HCT116 (cell line): Measurements from ENCODE around the gene SCARB1. TPM values are rescaled to one million over a fixed set of nuclear protein-coding genes. Genes with fewer than 3 reads are reported as not detected.

Experiments used
- ATAC-seq: fragments of 200-7000 bp; cut with Tn5 transposase; 2 replicates; pipeline ENCODE4 v1.9.1; 2020; ENCODE audit warnings: mild to moderate bottlenecking, moderate library complexity
- BruUV-seq: library from RNA; stranded (reverse); fragments of 400-500 nt; replicated peaks from 2 replicates; lab custom pipeline; 2021; lab: Mats Ljungman, UMichigan
- CTCF ChIA-PET: fragments of 300-600 bp; sonication (Branson Sonifier 250); formaldehyde crosslinking; loops from one replicate; lab custom pipeline; 2021; ENCODE audit warnings: antibody characterized with exemption; lab: Charles Lee
- POLR2A ChIA-PET: fragments of 300-600, 350-600 bp; sonication (Branson Sonifier 250); formaldehyde crosslinking; loops from one replicate; lab custom pipeline; 2021; ENCODE audit warnings: antibody characterized with exemption; lab: Charles Lee
- RAD21 ChIA-PET, 2 experiments: fragments of 300-600 bp; sonication (Branson Sonifier 250); formaldehyde crosslinking; loops; one replicate each; lab custom pipeline; 2023; ENCODE audit warnings: low total read pairs in 2 of 2; ENCODE audit not compliant: uncharacterized antibody in 2 of 2, unreplicated experiment in 2 of 2, low non-redundant PET in 1 of 2; lab: Charles Lee
- DNase-seq: peaks from one replicate; pipeline ENCODE4 v3.0.0-alpha.2; 2010; ENCODE audit warnings: low read depth, low spot score
- H2AFZ ChIP-seq: fragments of 200-600 bp; shearing (Covaris generic), sonication (generic); 2 replicates; pipeline ENCODE4 v1.6.1; 2017; ENCODE audit warnings: low read depth, mixed run types, mixed read lengths, antibody characterized with exemption, low read length; ENCODE audit not compliant: poor library complexity, severe bottlenecking
- H3K27ac ChIP-seq: 2 replicates; pipeline ENCODE4 v1.5.1; 2012; ENCODE audit warnings: low read depth, low read length
- H3K27me3 ChIP-seq: fragments of 200-600 bp; sonication (generic); 2 replicates; pipeline ENCODE4 v1.6.1; 2016; ENCODE audit warnings: mixed run types, low read length, mixed read lengths; ENCODE audit not compliant: insufficient read depth
- H3K36me3 ChIP-seq, 2 experiments: fragments of 200-500 bp in 1 of 2; fragments of 200-600 bp in 1 of 2; sonication (Bioruptor generic) in 1 of 2; sonication (generic) in 1 of 2; 2 replicates each; pipeline versions ENCODE4 v1.5.1 to v1.6.1; 2014 to 2016; ENCODE audit warnings: low read length in 2 of 2, inconsistent platforms in 1 of 2, mixed read lengths in 1 of 2, mixed run types in 1 of 2; ENCODE audit not compliant: insufficient read depth in 2 of 2, control insufficient read depth in 1 of 2
- H3K4me1 ChIP-seq, 2 experiments: fragments of 200-600 bp in 1 of 2; sonication (generic) in 1 of 2; 2 replicates each; pipeline versions ENCODE4 v1.5.1 to v1.6.1; 2012 to 2017; ENCODE audit warnings: low read length in 2 of 2, inconsistent platforms in 1 of 2, mild to moderate bottlenecking in 1 of 2, mixed read lengths in 1 of 2, mixed run types in 1 of 2, moderate library complexity in 1 of 2; ENCODE audit not compliant: insufficient read depth in 2 of 2, control insufficient read depth in 1 of 2
- H3K4me2 ChIP-seq: fragments of 200-600 bp; sonication (generic); 2 replicates; pipeline ENCODE4 v1.6.1; 2017; ENCODE audit warnings: mixed run types, low read length, mixed read lengths
- H3K4me3 ChIP-seq, 2 experiments: fragments of 200-600 bp in 1 of 2; sonication (generic) in 1 of 2; replicated peaks in 1 of 2; 2 replicates each; pipeline ENCODE4 v1.5.1; 2011 to 2016; ENCODE audit warnings: low read length in 2 of 2, control low read depth in 1 of 2, low read depth in 1 of 2, mild to moderate bottlenecking in 1 of 2, mixed read lengths in 1 of 2, mixed run types in 1 of 2
- H3K79me2 ChIP-seq: fragments of 200-600 bp; sonication (generic); 2 replicates; pipeline ENCODE4 v1.6.1; 2017; ENCODE audit warnings: mild to moderate bottlenecking, mixed run types, low read length, moderate library complexity, mixed read lengths; ENCODE audit not compliant: insufficient read depth
- H3K9ac ChIP-seq: fragments of 200-600 bp; sonication (generic); 2 replicates; pipeline ENCODE4 v1.6.1; 2016; ENCODE audit warnings: low read length, mixed read lengths
- H3K9me2 ChIP-seq: fragments of 200-600 bp; sonication (generic), shearing (Covaris generic); 2 replicates; pipeline ENCODE4 v1.6.1; 2017; ENCODE audit warnings: mixed run types, mild to moderate bottlenecking, moderate library complexity; ENCODE audit not compliant: insufficient read depth
- H3K9me3 ChIP-seq, 2 experiments: fragments of 200-500 bp in 1 of 2; fragments of 200-600 bp in 1 of 2; sonication (Bioruptor generic) in 1 of 2; sonication (generic) in 1 of 2; 2 replicates each; pipeline ENCODE4 v1.6.1; 2014 to 2017; ENCODE audit warnings: low read length in 2 of 2, mixed read lengths in 2 of 2, inconsistent platforms in 1 of 2, low read depth in 1 of 2, mild to moderate bottlenecking in 1 of 2, mixed run types in 1 of 2, moderate library complexity in 1 of 2; ENCODE audit not compliant: control insufficient read depth in 1 of 2, insufficient read depth in 1 of 2
- H4K20me1 ChIP-seq: fragments of 200-600 bp; sonication (generic), shearing (Covaris generic); 2 replicates; pipeline ENCODE4 v1.6.1; 2017; ENCODE audit warnings: mixed run types, mild to moderate bottlenecking, moderate library complexity; ENCODE audit not compliant: insufficient read depth
- CBX3 ChIP-seq: IDR thresholded peaks from 2 replicates; pipeline ENCODE4 v1.6.1; 2012; ENCODE audit warnings: low read depth
- EZH2 ChIP-seq: fragments of 200-600 bp; sonication (generic); IDR thresholded peaks from 2 replicates; pipeline ENCODE4 v1.6.1; 2017; ENCODE audit warnings: antibody characterized with exemption, mixed run types
- RAD21 ChIP-seq: IDR thresholded peaks from 2 replicates; pipeline ENCODE4 v1.6.1; 2012; ENCODE audit warnings: low read depth, mild to moderate bottlenecking
- REST ChIP-seq: IDR thresholded peaks from 2 replicates; pipeline ENCODE4 v1.6.1; 2012; ENCODE audit warnings: low read depth
- SP1 ChIP-seq: IDR thresholded peaks from 2 replicates; pipeline ENCODE4 v1.6.1; 2012; ENCODE audit warnings: low read depth
- ZNF274 ChIP-seq: fragments of 200-500 bp; sonication (Bioruptor generic); IDR thresholded peaks from 2 replicates; pipeline ENCODE4 v1.6.1; 2014; ENCODE audit warnings: mild to moderate bottlenecking, low read depth, low read length, inconsistent platforms
- intact Hi-C: fragments of 100-400 bp; cut with micrococcal nuclease; formaldehyde crosslinking; loops from 2 replicates; pipeline ENCODE4 v1.10.0; 2022
- total RNA-seq: library from RNA; stranded (reverse); gene quantifications from one replicate; pipeline ENCODE4 v1.2.1, GENCODE V29; 2021; ENCODE audit not compliant: unreplicated experiment

The SCARB1 gene
- total RNA-seq, 1 experiment from 2014 or later, result 95.5 TPM

GRCh38 chr12:124736115-124737039 lies 127.3 kb downstream of the SCARB1 start:
- ChIA-PET POLR2A (no interaction called here), CTCF (no interaction called here), RAD21 (no interaction called here)
- Histone ChIP-seq H3K4me3 (0 out of 4 replicates have a peak overlapping the region, but pooled peaks have one; percentile 1 to 9), H3K9ac (peak overlapping the region; percentile 11), H4K20me1 (no peaks in the 10 kb centered on the region), H3K27me3 (no peaks in the 10 kb centered on the region), H3K27ac (peak overlapping the region; percentile 30), H3K4me1 (peaks cover 55 to 64% of the 10 kb centered on the region in 2 experiments), H2AFZ (peak overlapping the region; percentile 19), H3K9me2 (no peaks in the 10 kb centered on the region), H3K36me3 (no peaks in the 10 kb centered on the region), H3K4me2 (peak overlapping the region; percentile 73)
- DNase-seq (no peak), ATAC-seq (no peak)
- no TSS peak for BruUV-seq
- intact Hi-C loops, result no loop called here
- TF ChIP-seq REST (no peak), ZNF274 (no peak), RAD21 (no peak), EZH2 (no peak), SP1 (no peak), CBX3 (no peak)
- TF ChIP-seq, all 23 proteins: peak for 0
- Histone ChIP-seq H3K9me3 (no peaks in the 10 kb centered on the region), H3K79me2 (no peaks in the 10 kb centered on the region)
